Loucy (cell line): Measurements from ENCODE around the gene GALNT18.

ENCODE experiments used
- CTCF ChIP-seq: fragments of 200-600 bp; sonication (generic); conservative IDR thresholded peaks from 2 replicates; pipeline ENCODE4 v1.5.1; 2014; ENCODE audit warnings: mild to moderate bottlenecking, antibody characterized with exemption, low read length
- EZH2phosphoT487 ChIP-seq: fragments of 200-600 bp; IDR thresholded peaks from 2 replicates; pipeline ENCODE4 v1.6.1; 2018; ENCODE audit warnings: antibody characterized with exemption, mild to moderate bottlenecking, moderate library complexity, borderline replicate concordance

GRCh38 chr11:11477695-11478420, 143.9 kb downstream of the GALNT18 start:
- TF ChIP-seq CTCF (no peak), EZH2phosphoT487 (no peak)
